Measurements from ENCODE around the gene OR8D4.

OR8D4 gene

GRCh38 chr11:123924027-123924426 is 22.1 kb downstream of the OR8D4 start:
- no peak for TF ChIP-seq CTCF (conservative IDR thresholded peaks at IDR 0.05; ENCODE audit: control insufficient read depth, insufficient read depth, low read depth, low read length)

GRCh38 chr11:123939317-123939716 is 37.4 kb downstream of the OR8D4 start, which contains the start of gene OR4D5:
Gene OR4D5 (plus strand): TSS chr11:123939617. CDS start chr11:123939617, 0 bp downstream.
- DNase-seq (ENCODE audit: low read depth), result no peak
- no peak within 1 kb of the TSS for H3K4me3 ChIP-seq (ENCODE audit: control insufficient read depth, low read depth, low read length)
- no peak for TF ChIP-seq CTCF (conservative IDR thresholded peaks at IDR 0.05; ENCODE audit: control insufficient read depth, insufficient read depth, low read depth, low read length)

More at GRCh38 chr11:123924027-123924426, 22.1 kb downstream of the OR8D4 start:
- H3K4me3 ChIP-seq (ENCODE audit: control insufficient read depth, low read depth, low read length), result no peak overlapping the region
- no peak for DNase-seq (ENCODE audit: low read depth)

GRCh38 chr11:123942413-123942812 is 40.4 kb downstream of the OR8D4 start:
- DNase-seq (ENCODE audit: low read depth), result no peak
- no peak overlapping the region for H3K4me3 ChIP-seq (ENCODE audit: control insufficient read depth, low read depth, low read length)
- TF ChIP-seq CTCF (conservative IDR thresholded peaks at IDR 0.05; ENCODE audit: control insufficient read depth, insufficient read depth, low read depth, low read length), result no peak

- TF ChIP-seq CTCF (conservative IDR thresholded peaks at IDR 0.05; ENCODE audit: control insufficient read depth, insufficient read depth, low read depth, low read length), result no peak
- DNase-seq (ENCODE audit: low read depth), result no peak
- no peak within 1 kb of the TSS for H3K4me3 ChIP-seq (ENCODE audit: control insufficient read depth, low read depth, low read length)
Observed at GRCh38 chr11:123943738-123944137, 41.8 kb downstream of the OR8D4 start, which contains the start of gene OR6T1. Gene OR6T1 (minus strand): TSS chr11:123943838. CDS start chr11:123943838, 0 bp downstream.

GRCh38 chr11:123945132-123945531 is 43.2 kb downstream of the OR8D4 start:
- H3K4me3 ChIP-seq (ENCODE audit: control insufficient read depth, low read depth, low read length), result no peak overlapping the region
- TF ChIP-seq CTCF (conservative IDR thresholded peaks at IDR 0.05; ENCODE audit: control insufficient read depth, insufficient read depth, low read depth, low read length), result no peak
- DNase-seq (ENCODE audit: low read depth), result no peak

GRCh38 chr11:123956752-123957151 is 54.8 kb downstream of the OR8D4 start:
- no peak for TF ChIP-seq CTCF (conservative IDR thresholded peaks at IDR 0.05; ENCODE audit: control insufficient read depth, insufficient read depth, low read depth, low read length)
- H3K4me3 ChIP-seq (ENCODE audit: control insufficient read depth, low read depth, low read length), result no peak overlapping the region
- no peak for DNase-seq (ENCODE audit: low read depth)

Measured in fibroblast of mammary gland (primary cell).